ENCODE measurements around the gene CDC42BPB.

The CDC42BPB gene

DNA sequence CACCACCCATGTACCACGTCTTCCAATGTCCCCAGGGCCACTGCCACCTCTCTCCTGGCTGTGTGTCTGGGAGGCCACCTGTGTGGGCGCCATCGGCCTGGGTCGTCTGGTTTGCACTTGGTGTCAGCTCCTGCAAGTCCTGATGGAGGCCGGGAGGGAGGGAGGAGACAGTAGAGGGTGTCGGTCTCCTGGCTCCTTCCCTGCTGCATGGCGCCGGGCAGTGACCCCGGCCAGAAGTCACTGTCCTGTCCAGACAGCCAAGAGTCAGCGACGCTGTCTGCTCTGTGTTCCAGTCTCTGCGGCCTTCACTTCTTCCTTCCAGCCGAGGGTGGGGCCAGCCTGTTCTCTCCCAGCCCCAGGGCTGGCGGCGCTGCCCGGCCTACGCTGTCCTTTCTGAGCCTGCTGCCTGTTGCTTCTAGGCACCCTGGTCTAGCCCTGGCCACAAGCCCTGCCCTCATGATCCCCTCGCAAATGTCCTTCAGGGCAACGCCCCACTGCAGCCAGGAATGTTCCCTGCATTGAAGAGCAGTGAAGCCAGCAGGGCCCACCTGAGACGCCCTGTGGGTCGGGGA is 13.7 kb upstream of the CDC42BPB start:
- ATAC-seq: no peak
- H3K4me1 Mint-ChIP-seq: no peaks in the 10 kb centered on the region
- no peaks in the 10 kb centered on the region for H3K36me3 Mint-ChIP-seq
- no peaks in the 10 kb centered on the region for H3K9me3 Mint-ChIP-seq
- no peak for DNase-seq (ENCODE audit: low spot score in 2 of 2)
- no peak overlapping the region for H3K27ac Mint-ChIP-seq
- H3K4me3 Mint-ChIP-seq: no peak overlapping the region

DNA sequence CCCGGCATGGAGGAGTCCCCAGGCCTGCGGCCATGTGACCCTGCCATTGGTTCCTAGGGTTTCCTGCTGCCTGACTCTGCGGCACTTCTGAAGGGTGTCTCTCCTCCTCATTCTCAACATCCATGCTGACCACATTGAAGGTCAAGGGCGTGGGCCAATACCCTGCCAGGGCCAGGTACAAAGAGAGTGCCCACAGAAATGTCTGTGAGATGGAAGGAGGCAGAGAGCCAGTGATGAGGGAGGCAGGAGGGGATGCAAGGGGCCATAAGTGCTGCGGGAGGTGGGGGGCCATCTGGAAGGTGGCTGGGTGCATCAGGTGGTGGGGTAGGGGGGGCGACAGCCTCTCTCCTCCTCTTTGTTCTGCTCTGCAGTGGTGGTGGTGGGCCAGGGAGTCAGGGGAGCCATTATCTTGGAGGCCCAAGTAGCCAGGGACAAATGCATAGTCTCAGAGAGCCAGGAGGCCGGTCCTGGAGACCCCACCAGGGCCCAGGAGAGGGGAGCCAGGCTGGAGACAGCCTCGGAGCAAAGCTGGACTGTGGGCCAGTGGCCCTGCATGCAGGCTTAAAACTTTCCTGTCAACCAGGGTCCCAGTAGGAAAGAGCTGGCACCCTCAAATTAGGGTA is 13.0 kb upstream of the CDC42BPB start:
- no peak for ATAC-seq
- Mint-ChIP-seq H3K27ac (no peak overlapping the region), H3K4me1 (no peaks in the 10 kb centered on the region), H3K4me3 (no peak overlapping the region), H3K36me3 (no peaks in the 10 kb centered on the region), H3K9me3 (no peaks in the 10 kb centered on the region)
- DNase-seq (ENCODE audit: low spot score in 2 of 2): no peak

DNA sequence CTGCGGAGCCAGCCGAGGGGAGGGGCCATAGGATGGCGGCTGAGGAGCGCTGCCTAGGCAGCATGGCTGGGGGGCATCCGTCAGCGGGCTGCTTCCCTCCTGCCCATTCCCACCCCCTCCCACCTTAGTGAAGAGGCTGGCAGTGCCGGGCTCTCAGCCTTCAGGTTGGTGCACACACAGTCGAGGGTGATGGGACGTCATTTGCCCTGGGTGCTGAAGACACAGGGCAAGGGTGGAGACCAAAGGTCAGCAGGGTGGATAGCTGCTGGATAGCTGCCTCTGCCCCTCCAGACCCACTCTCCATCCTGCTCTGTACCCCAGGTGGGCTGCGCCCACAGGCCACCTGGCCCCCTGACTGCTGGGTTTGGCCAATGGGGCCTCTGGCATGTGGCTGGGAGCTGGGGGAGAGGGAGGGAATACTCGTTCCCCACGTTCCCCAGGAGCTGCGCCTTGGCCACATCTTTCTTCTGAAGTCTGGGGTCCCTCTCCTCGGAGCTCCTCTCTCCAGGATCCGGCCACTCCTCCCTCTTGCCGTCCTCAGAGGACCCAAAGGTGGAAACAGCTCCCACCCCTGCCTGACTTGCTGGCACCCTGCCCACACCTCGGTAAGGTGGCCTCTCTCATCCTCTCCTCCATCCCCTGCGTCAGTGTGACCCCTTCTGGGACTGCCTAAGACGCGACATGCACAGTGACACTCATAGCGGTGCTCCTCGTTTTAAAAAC is 11.2 kb upstream of the CDC42BPB start:
- H3K36me3 Mint-ChIP-seq: no peaks in the 10 kb centered on the region
- H3K4me3 Mint-ChIP-seq: no peak overlapping the region
- ATAC-seq: no peak
- H3K4me1 Mint-ChIP-seq: no peaks in the 10 kb centered on the region
- no peak for DNase-seq (ENCODE audit: low spot score in 2 of 2)
- no peak overlapping the region for H3K27ac Mint-ChIP-seq
- no peaks in the 10 kb centered on the region for H3K9me3 Mint-ChIP-seq

DNA sequence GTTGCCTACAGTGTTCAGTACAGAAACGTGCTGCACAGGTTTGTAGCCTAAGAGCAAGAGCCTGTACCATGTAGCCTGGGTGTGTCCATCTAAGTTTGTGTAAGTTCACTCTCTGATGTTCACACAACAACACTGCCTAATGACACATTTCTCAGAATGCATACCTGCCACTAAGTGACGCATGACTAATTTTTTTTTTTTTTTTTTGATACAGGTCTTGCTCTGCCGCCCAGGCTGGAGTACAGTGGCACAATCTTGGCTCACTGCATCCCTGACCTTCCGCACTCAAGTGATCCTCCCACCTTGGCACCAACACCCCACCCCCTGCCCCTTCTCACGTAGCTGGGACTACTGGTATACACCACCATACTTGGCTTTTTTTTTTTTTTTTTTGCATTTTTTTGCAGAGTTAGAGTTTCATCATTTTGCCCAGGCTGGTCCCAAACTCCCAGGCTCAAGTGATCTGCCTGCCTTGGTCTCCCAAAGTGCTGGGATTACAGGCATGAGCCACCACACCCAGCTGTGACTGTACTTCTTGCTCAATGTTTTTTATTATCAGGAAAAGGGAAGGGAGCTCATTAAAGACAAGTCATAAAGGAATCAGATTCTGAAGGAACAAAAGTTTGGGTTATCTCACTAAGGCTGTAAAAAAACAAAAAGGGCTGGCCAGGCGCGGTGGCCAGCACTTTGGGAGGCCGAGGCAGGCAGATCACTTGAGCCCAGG is 10.0 kb upstream of the CDC42BPB start:
- Mint-ChIP-seq H3K27ac (peak overlapping the region; percentile 23), H3K4me1 (no peaks in the 10 kb centered on the region), H3K36me3 (no peaks in the 10 kb centered on the region), H3K9me3 (no peaks in the 10 kb centered on the region), H3K4me3 (no peak overlapping the region)
- DNase-seq (ENCODE audit: low spot score in 2 of 2) (no peak), ATAC-seq (no peak)

DNA sequence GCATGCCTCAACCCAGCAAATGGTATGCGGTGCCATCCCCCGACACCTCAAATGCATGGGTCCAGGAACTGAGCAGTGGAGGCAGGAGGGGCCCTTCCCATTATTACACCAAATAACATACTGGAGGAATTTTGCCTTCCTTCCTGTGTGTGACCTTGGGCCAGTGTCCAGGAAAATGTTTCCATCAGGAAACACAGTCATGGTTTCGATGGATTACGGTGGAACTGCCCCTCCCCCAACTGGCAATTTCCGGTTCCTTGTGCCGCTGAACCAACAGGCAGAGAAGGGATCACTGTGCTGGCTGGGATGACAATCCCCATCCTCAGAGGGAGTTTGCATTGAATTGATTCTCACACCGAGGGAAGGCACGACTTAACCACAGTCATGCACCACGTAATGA is 9.1 kb upstream of the CDC42BPB start:
- DNase-seq (ENCODE audit: low spot score in 2 of 2) (no peak), ATAC-seq (no peak)
- no peak overlapping the region for H3K4me3 Mint-ChIP-seq
- no peaks in the 10 kb centered on the region for H3K36me3 Mint-ChIP-seq
- H3K4me1 Mint-ChIP-seq: no peaks in the 10 kb centered on the region
- H3K9me3 Mint-ChIP-seq: no peaks in the 10 kb centered on the region
- no peak overlapping the region for H3K27ac Mint-ChIP-seq

DNA sequence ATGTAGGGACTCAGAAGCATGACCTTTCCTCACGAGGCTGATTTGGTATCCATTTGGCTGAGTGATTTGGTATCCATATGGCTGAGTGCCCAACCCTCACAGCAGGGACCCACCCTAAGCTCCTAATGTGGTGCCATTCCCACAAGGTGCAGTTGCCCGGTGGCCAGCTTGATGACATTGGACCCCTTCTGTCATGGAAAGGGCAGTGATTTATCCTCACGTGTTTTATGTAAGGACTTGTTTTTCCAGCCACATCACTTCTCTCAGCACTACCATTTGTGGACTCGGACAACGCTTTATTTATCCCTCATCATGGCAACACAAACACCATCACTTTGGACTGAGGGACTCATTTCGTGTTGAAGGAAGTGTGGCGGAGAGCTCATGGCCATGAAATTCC is 8.5 kb upstream of the CDC42BPB start:
- H3K9me3 Mint-ChIP-seq: no peaks in the 10 kb centered on the region
- no peak for ATAC-seq

DNA sequence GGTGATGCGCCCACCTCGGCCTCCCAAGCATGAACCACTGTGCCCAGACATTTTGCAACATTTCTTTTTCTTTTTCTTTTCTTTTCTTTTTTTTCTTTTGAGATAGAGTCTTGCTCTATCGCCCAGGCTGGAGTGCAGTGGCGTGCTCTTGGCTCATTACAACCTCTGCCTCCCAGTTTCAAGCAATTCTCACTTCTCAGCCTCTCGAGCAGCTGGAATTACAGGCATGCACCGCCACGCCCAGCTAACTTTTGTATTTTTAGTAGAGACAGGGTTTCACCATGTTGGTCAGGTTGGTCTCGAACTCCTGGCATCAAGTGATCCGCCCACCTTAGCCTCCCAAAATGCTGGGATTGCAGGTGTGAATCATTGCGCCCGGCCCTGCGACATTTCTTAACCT is 7.6 kb upstream of the CDC42BPB start:
- Mint-ChIP-seq H3K4me3 (no peak overlapping the region), H3K9me3 (no peaks in the 10 kb centered on the region), H3K36me3 (no peaks in the 10 kb centered on the region), H3K4me1 (no peaks in the 10 kb centered on the region), H3K27ac (no peak overlapping the region)
- no peak for ATAC-seq
- no peak for DNase-seq (ENCODE audit: low spot score in 2 of 2)

More for the DNA sequence above, 8.5 kb upstream of the CDC42BPB start:
- Mint-ChIP-seq H3K4me1 (no peaks in the 10 kb centered on the region), H3K27ac (no peak overlapping the region), H3K36me3 (no peaks in the 10 kb centered on the region), H3K4me3 (no peak overlapping the region)
- DNase-seq (ENCODE audit: low spot score in 2 of 2): no peak

DNA sequence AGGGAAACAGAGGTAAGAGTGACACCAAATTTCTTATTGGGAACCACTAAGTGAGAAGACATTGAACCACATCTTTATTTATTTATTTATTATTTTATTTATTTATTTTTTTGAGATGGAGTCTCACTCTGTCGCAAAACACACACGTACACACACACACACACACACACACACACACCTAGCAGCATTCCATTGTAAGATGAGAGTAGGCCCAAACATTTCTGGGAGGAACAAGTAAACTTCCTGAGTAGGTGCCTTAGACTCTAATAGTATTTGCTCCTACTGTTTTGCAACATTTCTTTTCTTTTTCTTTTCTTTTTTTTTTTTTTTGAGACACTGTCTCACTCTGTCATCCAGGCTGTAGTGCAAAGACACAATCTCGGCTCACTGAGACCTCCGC is 7.1 kb upstream of the CDC42BPB start:
- no peak overlapping the region for H3K27ac Mint-ChIP-seq
- DNase-seq (ENCODE audit: low spot score in 2 of 2) (no peak), ATAC-seq (no peak)
- H3K9me3 Mint-ChIP-seq: no peaks in the 10 kb centered on the region
- H3K36me3 Mint-ChIP-seq: no peaks in the 10 kb centered on the region
- no peaks in the 10 kb centered on the region for H3K4me1 Mint-ChIP-seq
- H3K4me3 Mint-ChIP-seq: no peak overlapping the region

DNA sequence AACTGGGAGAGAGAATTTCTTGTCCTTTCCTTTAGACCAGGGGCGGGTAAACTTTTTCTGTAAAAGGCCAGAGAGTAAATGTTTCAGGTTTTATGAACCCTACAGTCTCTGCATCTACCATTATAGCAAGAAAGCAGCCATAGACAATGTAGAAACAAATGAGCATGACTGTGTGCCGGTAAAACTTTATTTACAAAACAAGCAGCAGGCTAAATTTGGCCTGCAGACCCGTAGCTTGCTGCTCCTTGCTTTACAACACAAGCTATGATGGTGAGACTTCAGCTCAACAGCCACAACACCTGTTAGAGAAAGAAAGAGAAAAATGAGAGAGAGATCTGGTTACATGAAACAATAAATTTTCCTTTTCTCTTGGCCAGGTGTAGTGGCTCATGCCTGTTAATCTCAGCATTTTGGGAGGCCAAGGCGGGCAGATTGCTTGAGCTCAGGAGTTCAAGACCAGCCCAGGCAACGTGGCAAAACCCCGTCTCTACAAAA is 4.2 kb upstream of the CDC42BPB start:
- H3K9me3 Mint-ChIP-seq: no peaks in the 10 kb centered on the region
- no peaks in the 10 kb centered on the region for H3K4me1 Mint-ChIP-seq
- no peak for DNase-seq (ENCODE audit: low spot score in 2 of 2)
- no peak for ATAC-seq
- H3K36me3 Mint-ChIP-seq: no peaks in the 10 kb centered on the region
- no peak overlapping the region for H3K27ac Mint-ChIP-seq
- no peak overlapping the region for H3K4me3 Mint-ChIP-seq

DNA sequence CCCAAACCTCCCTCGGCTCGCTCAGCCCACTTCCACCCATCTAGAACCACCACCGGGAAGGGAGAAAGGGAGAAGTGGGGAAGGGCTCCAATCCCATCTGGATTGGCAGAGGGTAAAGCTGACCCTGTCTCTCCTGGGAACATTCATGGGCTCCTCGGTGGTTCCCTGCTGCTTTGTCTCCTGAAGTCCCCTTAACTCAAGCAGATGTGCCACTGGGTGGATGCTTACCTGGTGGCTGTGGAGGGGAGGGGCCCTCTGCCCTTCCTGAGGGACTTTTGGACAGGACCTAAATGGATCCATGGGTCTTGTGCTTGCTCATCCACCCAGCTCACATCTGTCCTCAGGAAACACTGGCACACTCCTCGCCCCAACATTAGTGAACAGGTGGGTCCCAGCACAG is 2.2 kb upstream of the CDC42BPB start:
- H3K27ac Mint-ChIP-seq: no peak overlapping the region

DNA sequence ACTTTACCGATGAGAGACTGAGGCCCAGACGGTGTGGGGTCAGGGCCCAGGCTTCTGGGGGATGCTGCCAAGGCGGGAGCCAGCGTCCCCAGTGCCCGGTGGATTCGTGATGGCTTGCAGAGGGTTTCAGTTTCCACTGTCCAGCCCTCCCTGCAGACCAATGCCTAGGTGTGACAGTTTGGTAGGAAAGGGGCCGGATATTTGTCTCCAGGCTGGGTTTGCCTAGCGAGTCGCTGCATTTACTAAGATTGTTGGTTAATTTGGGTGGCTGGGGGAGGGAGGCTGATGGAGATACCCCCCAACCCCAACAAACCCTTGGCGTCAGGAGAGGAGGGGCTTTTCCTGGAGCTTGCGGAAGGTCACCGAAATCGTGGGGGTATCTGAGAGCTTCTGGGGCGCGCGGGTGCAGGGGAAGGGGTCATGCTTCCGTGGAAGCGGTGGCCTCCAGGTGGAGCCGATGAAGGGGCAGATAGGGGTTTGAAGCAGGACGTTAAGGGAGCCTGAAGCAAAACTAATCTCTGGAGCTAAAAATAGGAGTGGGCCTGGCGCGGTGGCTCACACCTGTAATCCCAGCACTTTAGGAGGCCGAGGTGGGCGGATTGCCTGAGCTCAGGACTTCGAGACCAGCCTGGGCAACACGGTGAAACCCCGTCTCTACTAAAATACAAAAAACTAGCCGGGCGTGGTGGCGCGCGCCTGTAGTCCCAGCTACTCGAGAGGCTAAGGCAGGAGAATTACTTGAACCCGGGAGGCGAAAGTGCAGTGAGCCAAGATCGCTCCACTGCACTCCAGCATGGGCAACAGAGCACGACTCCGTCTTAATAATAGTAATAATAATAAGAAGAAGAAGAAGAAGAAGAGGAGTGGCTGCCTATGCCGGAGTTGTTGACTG is 1.1 kb upstream of the CDC42BPB start:
- no peaks in the 10 kb centered on the region for H3K4me1 Mint-ChIP-seq
- ATAC-seq: no peak

More for the DNA sequence above, 2.2 kb upstream of the CDC42BPB start:
- Mint-ChIP-seq H3K9me3 (no peaks in the 10 kb centered on the region), H3K36me3 (no peaks in the 10 kb centered on the region), H3K4me1 (no peaks in the 10 kb centered on the region), H3K4me3 (no peak overlapping the region)
- ATAC-seq (no peak), DNase-seq (ENCODE audit: low spot score in 2 of 2) (no peak)

DNA sequence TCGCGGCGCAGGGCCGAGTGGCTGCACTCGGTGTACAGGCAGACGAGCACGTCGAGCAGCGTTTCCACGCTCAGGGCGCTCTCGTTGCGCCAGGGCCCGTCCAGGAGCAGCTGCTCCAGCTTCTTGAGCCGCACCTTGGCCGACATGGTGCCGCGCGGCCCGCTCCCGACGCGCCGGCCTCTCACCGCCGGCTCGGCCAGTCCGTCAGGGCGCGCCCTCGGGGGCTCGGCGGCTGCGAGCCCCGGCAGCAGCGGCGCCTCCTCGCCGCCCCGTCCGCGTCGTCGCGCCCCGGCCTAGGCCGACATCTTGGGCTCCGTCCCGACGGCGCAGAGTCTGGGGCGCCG is 349 bp downstream of the CDC42BPB start:
- Mint-ChIP-seq H3K9me3 (no peaks in the 10 kb centered on the region), H3K36me3 (no peaks in the 10 kb centered on the region), H3K4me3 (peak overlapping the region; percentile 62), H3K27ac (no peak overlapping the region), H3K4me1 (no peaks in the 10 kb centered on the region)
- ATAC-seq (peak; percentile 35), DNase-seq (ENCODE audit: low spot score in 2 of 2) (no peak)

More for the DNA sequence above, 1.1 kb upstream of the CDC42BPB start:
- Mint-ChIP-seq H3K27ac (no peak overlapping the region), H3K36me3 (no peaks in the 10 kb centered on the region), H3K9me3 (no peaks in the 10 kb centered on the region), H3K4me3 (peak overlapping the region; percentile 22)
- DNase-seq (ENCODE audit: low spot score in 2 of 2): no peak

DNA sequence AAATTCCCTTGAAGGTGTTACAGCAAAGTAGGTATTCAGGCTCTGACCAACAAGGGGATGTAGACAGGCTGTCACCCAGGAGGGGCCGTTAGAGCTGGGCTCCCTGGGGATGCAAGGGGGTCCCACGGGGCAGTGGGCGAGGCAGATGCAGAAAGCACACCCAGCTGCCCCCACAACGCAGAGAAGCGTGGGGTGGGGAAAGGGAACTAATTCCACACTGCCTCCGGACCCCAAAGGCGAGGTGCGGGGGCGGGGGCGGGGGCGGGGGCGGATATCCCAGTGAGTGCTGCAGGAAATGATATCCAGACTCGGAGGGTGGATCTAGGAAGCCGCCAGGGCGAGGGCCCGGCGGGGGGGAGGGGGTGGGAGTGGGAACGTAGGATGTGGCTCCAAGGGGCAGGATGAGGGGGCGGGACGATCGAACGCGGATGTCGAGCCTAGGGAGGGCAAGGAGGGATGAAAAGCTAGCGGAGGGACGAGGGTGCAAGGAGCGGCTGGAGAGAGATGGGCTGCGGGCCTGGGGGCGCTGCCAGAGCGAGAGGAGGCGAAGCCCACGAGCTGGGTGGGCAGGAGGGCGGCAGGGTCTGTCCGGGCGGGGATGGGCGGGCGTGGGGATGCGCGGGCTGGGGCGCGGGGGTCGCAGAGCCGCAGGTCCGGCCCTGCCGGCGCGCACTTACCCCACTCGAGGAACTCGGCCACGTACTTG is 874 bp downstream of the CDC42BPB start:
- no peak overlapping the region for H3K27ac Mint-ChIP-seq
- no peaks in the 10 kb centered on the region for H3K36me3 Mint-ChIP-seq
- no peak for ATAC-seq
- peak overlapping the region; percentile 62 for H3K4me3 Mint-ChIP-seq
- no peaks in the 10 kb centered on the region for H3K4me1 Mint-ChIP-seq
- H3K9me3 Mint-ChIP-seq: no peaks in the 10 kb centered on the region
- DNase-seq (ENCODE audit: low spot score in 2 of 2): no peak

DNA sequence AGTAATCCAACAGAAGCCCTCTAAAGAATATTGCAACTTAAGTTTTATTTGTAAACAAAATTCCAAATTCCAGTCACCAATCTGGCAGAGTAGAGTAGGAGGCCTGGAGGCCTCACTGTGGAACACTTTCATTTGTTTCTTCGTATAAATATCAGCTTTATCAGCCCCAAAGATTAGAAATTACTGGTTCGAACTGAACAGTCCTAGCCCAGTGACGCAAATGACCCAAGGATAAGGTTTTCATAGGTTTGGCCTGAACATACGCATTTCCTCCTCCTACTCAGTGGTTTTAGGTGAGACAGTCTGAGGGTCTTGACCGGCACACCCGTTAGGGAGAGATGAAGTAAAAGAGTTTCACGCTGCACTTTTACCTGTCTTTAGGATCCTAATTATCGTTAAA is 1.7 kb downstream of the CDC42BPB start:
- Mint-ChIP-seq H3K4me1 (no peaks in the 10 kb centered on the region), H3K36me3 (no peaks in the 10 kb centered on the region), H3K9me3 (no peaks in the 10 kb centered on the region), H3K4me3 (peak overlapping the region; percentile 62), H3K27ac (no peak overlapping the region)
- DNase-seq (ENCODE audit: low spot score in 2 of 2) (no peak), ATAC-seq (no peak)

All from stimulated activated effector memory CD8-positive, alpha-beta T cell treated with anti-CD3 and anti-CD28 coated beads, Interleukin-12 subunit alpha, Interleukin-12 subunit beta, amount 100 ng/mL, for 72 hours (primary cell).